Measurements from ENCODE around the gene CCR1.

- TF ChIP-seq CHD1 (IDR thresholded peaks at IDR 0.05; ENCODE audit: low read depth, low read length) (no peak), BHLHE40 (IDR thresholded peaks at IDR 0.05; ENCODE audit: low read depth, low read length) (no peak), CTCF (conservative IDR thresholded peaks at IDR 0.05; ENCODE audit: low read depth, low read length) (no peak), POLR2A (IDR thresholded peaks at IDR 0.05; ENCODE audit: low read depth, low read length) (no peak), RCOR1 (IDR thresholded peaks at IDR 0.05; ENCODE audit: insufficient replicate concordance, low read length) (no peak), MAFK (IDR thresholded peaks at IDR 0.05; ENCODE audit: low read depth, low read length) (no peak), CEBPB (IDR thresholded peaks at IDR 0.05; ENCODE audit: low read depth, low read length) (no peak), NFE2L2 (IDR thresholded peaks at IDR 0.05; ENCODE audit: low read depth, low read length) (no peak), ELK1 (IDR thresholded peaks at IDR 0.05; ENCODE audit: borderline replicate concordance, low read depth, low read length) (no peak), SMC3 (IDR thresholded peaks at IDR 0.05; ENCODE audit: low read depth, low read length) (no peak), RFX5 (IDR thresholded peaks at IDR 0.05; ENCODE audit: low read depth, low read length) (no peak), USF2 (IDR thresholded peaks at IDR 0.05; ENCODE audit: low read depth, low read length) (no peak), MXI1 (IDR thresholded peaks at IDR 0.05; ENCODE audit: borderline replicate concordance, low read depth, low read length) (no peak)
These were observed 44.9 kb upstream of the CCR1 start for GRCh38 chr3:46252980-46253379.

Data from IMR-90 (cell line).